SH-SY5Y (cell line): ENCODE measurements around the gene CES5A.

Experiments
- GATA2 ChIP-seq: IDR thresholded peaks from 2 replicates; pipeline ENCODE4 v1.6.1; 2011; ENCODE audit warnings: mild to moderate bottlenecking, low read depth, low read length
- GATA3 ChIP-seq: IDR thresholded peaks from 2 replicates; pipeline ENCODE4 v1.6.1; 2011; ENCODE audit warnings: low read depth, mild to moderate bottlenecking, low read length, moderate library complexity

CES5A gene

GRCh38 chr16:55900616-55901393 is 25.6 kb upstream of the CES5A start:
- TF ChIP-seq GATA2, result no peak
- TF ChIP-seq GATA3, result no peak

GRCh38 chr16:55899857-55900256 is 24.7 kb upstream of the CES5A start:
- TF ChIP-seq GATA2, result no peak
- no peak for TF ChIP-seq GATA3

DNA sequence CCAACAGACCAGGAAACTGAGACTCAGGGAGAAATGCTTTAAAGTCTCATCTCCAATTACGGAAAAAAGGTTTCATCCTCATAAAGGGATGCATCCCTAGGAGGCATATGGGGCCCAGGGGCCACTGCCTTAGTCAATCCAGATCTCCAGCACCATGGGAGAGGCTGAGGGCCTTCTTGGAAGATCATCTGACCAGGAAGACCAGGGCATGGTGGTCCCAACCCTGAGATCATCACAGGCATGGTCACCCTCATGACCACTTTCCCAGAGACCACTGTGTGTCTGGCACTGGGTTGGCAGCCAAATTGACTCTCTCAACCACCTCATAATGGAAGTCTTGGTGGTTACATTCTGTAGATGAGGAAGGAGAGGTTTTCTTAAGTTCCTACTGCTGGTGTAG is 23.4 kb upstream of the CES5A start:
- TF ChIP-seq GATA2, result no peak
- TF ChIP-seq GATA3, result no peak

GRCh38 chr16:55892821-55893220 is 17.6 kb upstream of the CES5A start:
- TF ChIP-seq GATA3 (no peak), GATA2 (no peak)

DNA sequence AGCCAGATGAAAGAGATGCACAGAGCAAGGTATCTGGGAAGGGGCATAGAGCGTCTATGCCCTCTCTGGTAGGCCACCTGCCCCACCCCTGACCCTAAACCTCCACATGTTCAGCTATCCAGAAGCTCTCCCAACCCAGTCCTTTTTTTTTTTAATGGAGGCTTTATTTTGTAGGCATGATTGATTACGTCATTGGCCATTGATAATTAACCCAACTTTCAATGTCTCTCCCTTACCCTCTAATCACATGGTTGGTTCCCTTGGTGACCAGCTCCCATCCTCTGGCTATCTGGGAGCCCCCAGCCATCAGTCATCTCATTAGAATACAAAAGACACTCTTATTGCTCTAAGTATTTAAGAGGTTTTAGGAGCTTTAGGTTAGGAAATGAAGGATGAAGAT is 14.3 kb upstream of the CES5A start:
- TF ChIP-seq GATA2 (no peak), GATA3 (no peak)

DNA sequence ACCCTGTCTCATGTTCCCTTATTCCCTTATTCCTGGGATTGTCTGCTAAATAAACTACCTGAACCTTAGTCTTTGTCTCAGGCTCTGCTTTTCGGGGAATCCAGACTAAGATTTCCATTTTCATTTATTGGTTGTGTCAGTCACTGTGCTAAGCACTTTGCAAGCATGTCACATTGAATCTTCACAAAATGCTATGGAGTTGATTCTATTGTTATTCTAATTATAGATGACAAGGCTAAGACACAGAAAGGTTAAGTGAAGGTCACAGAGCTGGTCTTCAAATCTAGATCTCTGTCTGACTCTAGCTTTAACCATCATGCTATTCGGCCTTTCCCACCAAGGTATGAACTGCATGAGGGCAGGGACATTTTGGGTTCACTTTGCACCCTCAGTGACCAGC is 13.4 kb upstream of the CES5A start:
- TF ChIP-seq GATA3 (no peak), GATA2 (no peak)

- TF ChIP-seq GATA2 (no peak), GATA3 (no peak)
These were observed 1.7 kb upstream of the CES5A start for GRCh38 chr16:55876854-55877253.

DNA sequence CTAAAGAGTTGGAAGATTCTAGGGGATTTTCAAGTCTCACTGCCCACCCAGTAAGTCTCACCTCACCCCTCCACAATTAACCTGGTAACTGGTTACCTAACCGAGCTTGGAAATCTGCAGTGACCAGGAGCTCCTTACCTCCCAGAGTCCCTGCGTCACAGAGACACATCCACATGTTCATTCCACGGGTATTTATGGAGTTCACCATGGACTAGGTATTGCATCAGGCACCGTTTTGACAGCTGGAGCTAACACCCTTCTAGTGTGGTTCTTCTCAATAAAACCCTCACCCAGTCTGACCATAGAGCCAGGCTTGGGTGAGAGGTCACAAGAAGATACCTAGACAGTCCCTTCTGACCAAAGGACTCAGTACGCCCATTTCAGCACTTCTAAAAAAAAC is 2.1 kb downstream of the CES5A start:
- TF ChIP-seq GATA3, result no peak
- no peak for TF ChIP-seq GATA2

GRCh38 chr16:55872130-55872529 is 3.0 kb downstream of the CES5A start:
- TF ChIP-seq GATA3 (no peak), GATA2 (no peak)

GRCh38 chr16:55871411-55872038 is 3.6 kb downstream of the CES5A start:
- TF ChIP-seq GATA3 (no peak), GATA2 (no peak)

DNA sequence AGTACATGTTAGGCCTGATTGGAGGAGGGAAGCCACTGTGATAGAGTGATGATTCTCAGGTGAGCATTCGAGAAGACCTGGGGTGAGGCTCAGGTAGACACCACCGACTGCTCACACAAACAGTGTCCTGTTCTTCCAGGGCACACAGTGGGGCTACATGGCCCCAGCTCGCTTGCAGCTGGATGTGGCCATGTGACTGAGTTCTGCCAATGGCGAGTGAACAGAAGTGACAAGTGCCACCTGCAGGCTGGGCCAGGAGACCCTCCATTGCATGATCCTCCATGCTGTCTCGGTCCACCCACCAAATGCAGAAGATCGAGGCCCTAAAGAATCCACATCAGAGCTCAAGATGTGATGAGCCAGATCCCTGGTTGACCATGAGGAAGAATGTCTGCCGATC is 6.2 kb downstream of the CES5A start:
- no peak for TF ChIP-seq GATA2
- no peak for TF ChIP-seq GATA3

GRCh38 chr16:55868137-55868536 is 7.0 kb downstream of the CES5A start:
- TF ChIP-seq GATA3, result no peak
- no peak for TF ChIP-seq GATA2

- TF ChIP-seq GATA2 (no peak), GATA3 (no peak)
These were observed 13.9 kb downstream of the CES5A start for GRCh38 chr16:55861288-55861687.

DNA sequence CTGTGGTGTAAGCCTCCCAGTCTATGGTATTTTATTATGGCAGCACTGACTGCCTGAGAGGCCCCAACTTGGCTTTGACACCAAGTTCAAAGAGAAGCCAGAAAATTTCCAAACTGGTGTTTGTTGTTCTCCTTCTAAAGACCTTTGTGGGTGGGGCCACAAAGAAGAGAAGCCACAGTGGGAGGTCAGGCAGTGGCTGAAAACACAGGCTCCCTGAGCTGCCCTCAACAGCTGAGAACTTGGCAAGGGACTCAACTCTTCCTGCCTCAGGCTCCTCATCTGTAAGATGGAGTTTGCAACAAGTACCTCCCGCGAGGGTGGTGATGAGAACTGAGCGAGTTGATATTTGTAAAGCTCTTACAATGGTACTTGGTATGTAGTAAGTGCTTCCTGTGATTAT is 18.2 kb downstream of the CES5A start:
- TF ChIP-seq GATA3, result no peak
- TF ChIP-seq GATA2, result no peak

DNA sequence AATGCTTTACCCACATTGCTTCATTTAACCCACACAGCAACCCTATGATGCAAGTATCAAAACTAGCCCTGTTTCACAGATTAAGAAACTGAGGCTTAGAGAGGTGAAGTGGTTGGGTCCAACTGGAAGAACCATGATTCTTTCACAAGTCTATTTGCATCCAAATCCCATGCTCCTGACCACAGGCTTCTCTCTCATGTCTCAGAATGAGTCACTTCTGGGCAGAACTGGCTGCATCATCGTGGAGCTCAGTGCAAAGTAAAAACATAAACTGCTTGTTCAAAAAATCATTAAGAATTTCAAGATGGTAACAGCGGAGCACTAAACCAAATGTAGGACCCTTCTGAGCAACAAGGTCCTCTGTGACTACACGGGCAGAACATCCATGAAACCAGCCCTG is 22.1 kb downstream of the CES5A start:
- no peak for TF ChIP-seq GATA2
- no peak for TF ChIP-seq GATA3
